GM19238 (cell line): ENCODE data around the gene VPS8.
A peak's percentile ranks its signal among the peaks of the same experiment; 100 is the strongest.
"Not testable (repeated sequence)": the region's sequence is repeated elsewhere in the genome, so short reads cannot be mapped to it uniquely, and the experiment has no call there.

Experiments used
- DNase-seq: peaks from one replicate; pipeline ENCODE4 v3.0.0; 2011; ENCODE audit warnings: low spot score; ENCODE audit not compliant: insufficient read length

The VPS8 gene

GRCh38 chr3:184864000-184864399 is 52.0 kb downstream of the VPS8 start:
- DNase-seq = no peak

GRCh38 chr3:184868477-184868876 is 56.5 kb downstream of the VPS8 start:
- no peak for DNase-seq

GRCh38 chr3:184872200-184872599 is 60.2 kb downstream of the VPS8 start:
- no peak for DNase-seq

GRCh38 chr3:184873141-184873540 is 61.2 kb downstream of the VPS8 start:
- no peak for DNase-seq

GRCh38 chr3:184874709-184875644 is 63.0 kb downstream of the VPS8 start:
- no peak for DNase-seq

GRCh38 chr3:184880276-184881019 is 68.5 kb downstream of the VPS8 start:
- DNase-seq = no peak

- peak; percentile 17 for DNase-seq
Measured at GRCh38 chr3:184884359-184885017, 72.5 kb downstream of the VPS8 start.

- no peak for DNase-seq
Measured at GRCh38 chr3:184885112-184885511, 73.1 kb downstream of the VPS8 start.

GRCh38 chr3:184887574-184887973 is 75.6 kb downstream of the VPS8 start:
- no peak for DNase-seq

- DNase-seq = no peak
Measured at GRCh38 chr3:184889312-184889904, 77.4 kb downstream of the VPS8 start.

GRCh38 chr3:184894051-184894450 is 82.1 kb downstream of the VPS8 start:
- no peak for DNase-seq

GRCh38 chr3:184895350-184895749 is 83.4 kb downstream of the VPS8 start:
- DNase-seq = no peak

GRCh38 chr3:184896336-184896735 is 84.4 kb downstream of the VPS8 start:
- DNase-seq = no peak

- DNase-seq = no peak
Measured at GRCh38 chr3:184899953-184900595, 88.1 kb downstream of the VPS8 start.

GRCh38 chr3:184907031-184907430 is 95.1 kb downstream of the VPS8 start:
- DNase-seq = not testable (repeated sequence)

- no peak for DNase-seq
Measured at GRCh38 chr3:184907681-184908649, 96.0 kb downstream of the VPS8 start.

- no peak for DNase-seq
Measured at GRCh38 chr3:184908859-184909258, 96.9 kb downstream of the VPS8 start.

- DNase-seq = no peak
Measured at GRCh38 chr3:184910664-184911063, 98.7 kb downstream of the VPS8 start.

GRCh38 chr3:184911570-184911969 is 99.6 kb downstream of the VPS8 start:
- no peak for DNase-seq

GRCh38 chr3:184912163-184912562 is 100.2 kb downstream of the VPS8 start:
- no peak for DNase-seq
